GM12878 (cell line): ENCODE data around the gene TNRC6C.

Source experiments
- CREB1 ChIP-seq: IDR thresholded peaks from 2 replicates; pipeline ENCODE4 v1.6.1; 2012; ENCODE audit warnings: low read depth, mild to moderate bottlenecking, inconsistent platforms
- EZH2 ChIP-seq: IDR thresholded peaks from 2 replicates; pipeline ENCODE4 v1.6.1; 2012; ENCODE audit warnings: low read depth, mild to moderate bottlenecking, control low read depth, inconsistent platforms, low read length, borderline replicate concordance; ENCODE audit not compliant: control insufficient read depth
- JUND ChIP-seq: IDR thresholded peaks from 2 replicates; pipeline ENCODE4 v1.6.1; 2012; ENCODE audit warnings: low read depth, mild to moderate bottlenecking, low read length, improper control_type of control experiment, moderate library complexity
- MYC ChIP-seq: IDR thresholded peaks from 2 replicates; pipeline ENCODE4 v1.6.1; 2011; ENCODE audit warnings: mild to moderate bottlenecking, low read length, moderate library complexity, inconsistent platforms; ENCODE audit not compliant: insufficient read depth, insufficient replicate concordance, insufficient read length, severe bottlenecking
- SP1 ChIP-seq: IDR thresholded peaks from one replicate; pipeline ENCODE4 v1.6.1; 2011; ENCODE audit warnings: low read depth, low read length
- SUZ12 ChIP-seq: fragments of 200-600 bp; sonication (generic); IDR thresholded peaks from one replicate; pipeline ENCODE4 v1.6.1; 2018; ENCODE audit warnings: antibody characterized with exemption, mild to moderate bottlenecking; ENCODE audit not compliant: unreplicated experiment
- ZNF274 ChIP-seq: IDR thresholded peaks from one replicate; pipeline ENCODE4 v1.8.0; 2011; ENCODE audit not compliant: insufficient read length, insufficient read depth

- TF ChIP-seq SUZ12 (no peak), CREB1 (no peak), ZNF274 (no peak), EZH2 (no peak), JUND (no peak), MYC (no peak), SP1 (no peak)
These were observed 39.2 kb upstream of the TNRC6C start for GRCh38 chr17:77919276-77919675.
